OCI-LY1 (cell line): ENCODE results near the gene RNU1-1.
"Not testable (repeated sequence)": the region's sequence is repeated elsewhere in the genome, so short reads cannot be mapped to it uniquely, and the experiment has no call there.

ENCODE experiments used
- CTCF ChIP-seq: fragments of 200-600 bp; sonication (generic), shearing (Covaris generic); IDR thresholded peaks from 2 replicates; pipeline ENCODE4 v1.5.1; 2017; ENCODE audit warnings: mild to moderate bottlenecking, antibody characterized with exemption, low read length, moderate library complexity, mixed read lengths
- EZH2 ChIP-seq: fragments of 200-600 bp; sonication (generic), shearing (Covaris generic); IDR thresholded peaks from 2 replicates; pipeline ENCODE4 v1.8.0; 2017; ENCODE audit warnings: borderline replicate concordance, mixed run types, mild to moderate bottlenecking, antibody characterized with exemption, low read length, moderate library complexity, mixed read lengths

DNA sequence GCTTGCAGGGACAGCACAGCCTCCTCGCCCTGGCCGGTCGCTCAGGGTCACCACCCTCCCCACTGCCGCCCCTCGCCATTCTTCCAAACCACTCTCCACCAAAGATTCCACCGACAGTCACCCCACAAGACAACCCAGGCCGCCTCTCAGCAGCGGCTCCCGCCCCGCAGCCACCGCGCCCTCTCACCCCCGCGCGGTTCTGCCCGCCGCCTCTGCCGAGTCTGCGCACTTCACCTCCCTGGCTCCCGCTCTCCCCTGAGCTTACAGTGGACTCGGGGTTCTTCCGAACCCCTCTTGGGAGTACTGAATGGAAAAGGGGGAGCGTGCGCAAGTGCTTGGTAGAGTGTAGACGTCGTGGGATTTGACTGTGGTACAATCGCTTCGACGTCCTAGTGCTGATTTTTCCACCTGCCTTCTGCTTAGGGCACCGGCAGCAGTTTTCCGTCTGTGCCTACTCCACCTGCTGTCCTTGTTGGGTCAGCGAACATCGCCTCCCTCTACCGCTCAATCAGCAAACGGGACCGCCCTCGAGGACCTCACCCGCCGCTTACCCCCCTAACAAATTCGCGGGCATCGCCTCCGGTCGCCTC is 20.2 kb upstream of the RNU1-1 start:
- not testable (repeated sequence) for TF ChIP-seq CTCF, EZH2
